A673 (cell line): ENCODE results near the gene CEACAM19.

Experiments used
- CTCF ChIP-seq: fragments of 300-800, 200-600 bp; sonication (generic); conservative IDR thresholded peaks from 2 replicates; pipeline ENCODE4 v1.5.1; 2017; ENCODE audit warnings: low read depth, mild to moderate bottlenecking, antibody characterized with exemption, low read length, moderate library complexity, mixed read lengths
- EZH2 ChIP-seq: fragments of 200-600 bp; sonication (generic); IDR thresholded peaks from 2 replicates; pipeline ENCODE4 v1.6.1; 2017; ENCODE audit warnings: borderline replicate concordance, low read depth, mild to moderate bottlenecking, mixed read lengths, antibody characterized with exemption, low read length; ENCODE audit not compliant: poor library complexity, severe bottlenecking

DNA sequence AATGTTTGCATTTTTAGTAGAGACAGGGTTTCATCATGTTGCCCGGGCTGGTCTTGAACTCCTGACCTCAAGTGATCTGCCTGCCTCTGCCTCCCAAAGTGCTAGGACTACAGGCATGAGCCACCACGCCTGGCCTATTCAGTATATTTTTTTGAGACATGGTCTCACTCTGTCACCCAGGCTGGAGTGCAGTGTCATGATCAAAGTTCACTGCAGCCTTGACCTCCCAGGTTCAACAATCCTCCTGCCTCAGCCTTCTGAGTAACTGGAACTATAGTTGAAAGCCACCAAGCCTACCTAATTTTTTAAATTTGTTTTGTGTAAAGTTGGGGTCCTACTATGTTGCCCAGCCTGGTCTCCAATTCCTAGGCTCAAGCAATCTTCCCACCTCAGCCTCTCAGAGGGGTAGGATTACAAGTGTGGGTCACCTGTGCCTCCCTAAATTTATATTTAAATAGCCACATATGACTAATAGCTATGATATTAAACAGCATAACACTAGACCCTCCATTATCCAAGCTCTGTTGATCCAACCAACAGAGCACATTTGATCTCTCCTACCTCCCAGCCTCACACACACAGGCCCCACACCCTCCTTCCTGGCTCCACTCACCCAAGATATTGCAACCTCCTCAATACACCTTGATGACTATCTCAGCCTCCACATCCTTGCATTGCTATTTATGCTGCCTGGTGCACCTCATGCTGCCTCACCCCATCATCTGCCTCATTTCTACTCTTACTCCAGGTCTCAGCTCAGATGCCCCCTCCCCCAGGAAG lies 2.1 kb upstream of the CEACAM19 start:
- TF ChIP-seq CTCF (no peak), EZH2 (no peak)
